ENCODE measurements around the gene CREBZF. TPM values are rescaled to one million over a fixed set of nuclear protein-coding genes. Genes with fewer than 3 reads are reported as not detected.

The CREBZF gene
- total RNA-seq, 1 donor from 2014 or later, result 49.0 TPM

DNA sequence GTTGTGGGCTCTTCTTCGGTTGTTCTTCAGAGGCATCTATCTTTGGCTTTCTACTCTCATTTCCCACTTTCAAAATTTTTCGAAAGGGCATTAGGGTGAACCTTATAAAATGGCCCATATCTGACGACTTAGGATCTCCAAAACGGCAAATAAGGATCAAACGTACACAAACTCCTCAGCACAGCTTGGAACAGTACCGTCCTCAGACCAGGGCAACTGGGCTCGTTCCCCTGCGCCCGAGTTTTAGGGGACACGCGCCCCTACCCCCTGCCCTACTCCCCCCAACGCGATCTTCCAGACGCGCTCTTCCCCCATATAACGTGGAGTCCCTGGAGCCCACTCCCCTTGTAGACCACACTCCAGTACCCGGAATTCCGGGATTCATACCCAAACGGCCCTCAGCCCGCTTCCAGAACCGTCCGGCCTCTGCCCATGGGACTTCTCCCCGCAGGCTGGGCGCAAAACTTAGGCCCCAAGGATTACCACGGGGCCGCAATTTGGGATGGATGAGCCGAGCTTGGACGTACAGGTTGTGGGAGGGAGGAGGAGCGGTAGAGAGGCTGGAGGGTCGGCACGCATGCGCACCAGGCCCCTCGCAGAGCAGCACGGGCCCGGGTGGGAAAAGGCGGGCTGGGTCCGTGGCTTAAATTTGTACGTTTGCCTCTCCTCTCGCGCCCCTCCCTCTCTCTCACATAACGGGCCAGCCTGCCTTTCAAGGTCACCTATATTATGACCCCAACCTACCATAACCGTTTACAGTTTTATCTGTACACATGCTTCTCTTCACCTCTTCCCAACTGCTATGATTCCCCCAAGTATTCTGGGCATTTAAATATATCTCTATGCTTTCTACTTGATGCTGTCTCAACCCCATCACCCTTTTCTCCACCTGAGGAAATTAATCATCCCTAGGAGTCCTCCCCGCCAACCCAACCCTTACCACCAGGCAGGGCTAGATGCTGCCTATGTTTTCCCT is 17.7 kb upstream of the CREBZF start:
- Mint-ChIP-seq H3K27ac (ENCODE audit: unreplicated experiment) (no peak overlapping the region), H3K36me3 (ENCODE audit: low read depth, unreplicated experiment) (no peaks in the 10 kb centered on the region), H3K4me3 (ENCODE audit: unreplicated experiment) (no peak overlapping the region), H3K27me3 (ENCODE audit: unreplicated experiment) (peaks cover 7% of the 10 kb centered on the region), H3K9me3 (ENCODE audit: unreplicated experiment) (no peaks in the 10 kb centered on the region), H3K4me1 (ENCODE audit: unreplicated experiment) (peaks cover 43% of the 10 kb centered on the region)
- DNase-seq (ENCODE audit: low spot score), result no peak
- TF ChIP-seq, protein P1, sequence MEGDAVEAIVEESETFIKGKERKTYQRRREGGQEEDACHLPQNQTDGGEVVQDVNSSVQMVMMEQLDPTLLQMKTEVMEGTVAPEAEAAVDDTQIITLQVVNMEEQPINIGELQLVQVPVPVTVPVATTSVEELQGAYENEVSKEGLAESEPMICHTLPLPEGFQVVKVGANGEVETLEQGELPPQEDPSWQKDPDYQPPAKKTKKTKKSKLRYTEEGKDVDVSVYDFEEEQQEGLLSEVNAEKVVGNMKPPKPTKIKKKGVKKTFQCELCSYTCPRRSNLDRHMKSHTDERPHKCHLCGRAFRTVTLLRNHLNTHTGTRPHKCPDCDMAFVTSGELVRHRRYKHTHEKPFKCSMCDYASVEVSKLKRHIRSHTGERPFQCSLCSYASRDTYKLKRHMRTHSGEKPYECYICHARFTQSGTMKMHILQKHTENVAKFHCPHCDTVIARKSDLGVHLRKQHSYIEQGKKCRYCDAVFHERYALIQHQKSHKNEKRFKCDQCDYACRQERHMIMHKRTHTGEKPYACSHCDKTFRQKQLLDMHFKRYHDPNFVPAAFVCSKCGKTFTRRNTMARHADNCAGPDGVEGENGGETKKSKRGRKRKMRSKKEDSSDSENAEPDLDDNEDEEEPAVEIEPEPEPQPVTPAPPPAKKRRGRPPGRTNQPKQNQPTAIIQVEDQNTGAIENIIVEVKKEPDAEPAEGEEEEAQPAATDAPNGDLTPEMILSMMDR (IDR thresholded peaks at IDR 0.05; ENCODE audit: unreplicated experiment), result no peak

DNA sequence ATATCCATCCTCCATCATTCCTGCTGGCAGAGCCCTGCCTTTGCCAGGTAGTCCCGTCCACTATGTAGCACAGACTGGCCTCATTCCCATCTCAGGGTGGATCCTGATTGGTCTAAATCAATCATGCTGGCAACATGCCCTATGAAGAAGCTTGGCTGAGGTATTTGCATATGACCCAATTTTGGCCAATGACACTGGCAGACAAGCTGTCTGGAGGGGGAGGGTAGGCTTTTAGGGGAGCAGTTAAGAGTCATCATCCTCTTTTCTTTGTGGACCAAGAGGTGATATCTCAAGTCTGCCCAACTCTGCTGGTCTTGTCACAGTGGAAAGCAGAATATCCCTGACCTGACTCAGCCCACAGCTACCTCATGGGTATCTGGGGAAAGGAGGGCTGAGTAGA is 16.0 kb upstream of the CREBZF start:
- Mint-ChIP-seq H3K36me3 (ENCODE audit: low read depth, unreplicated experiment) (no peaks in the 10 kb centered on the region), H3K4me1 (ENCODE audit: unreplicated experiment) (peaks cover 46% of the 10 kb centered on the region), H3K9me3 (ENCODE audit: unreplicated experiment) (no peaks in the 10 kb centered on the region), H3K4me3 (ENCODE audit: unreplicated experiment) (no peak overlapping the region), H3K27me3 (ENCODE audit: unreplicated experiment) (peaks cover 7% of the 10 kb centered on the region), H3K27ac (ENCODE audit: unreplicated experiment) (no peak overlapping the region)
- DNase-seq (ENCODE audit: low spot score), result no peak
- TF ChIP-seq, protein P1 (IDR thresholded peaks at IDR 0.05; ENCODE audit: unreplicated experiment), result no peak

DNA sequence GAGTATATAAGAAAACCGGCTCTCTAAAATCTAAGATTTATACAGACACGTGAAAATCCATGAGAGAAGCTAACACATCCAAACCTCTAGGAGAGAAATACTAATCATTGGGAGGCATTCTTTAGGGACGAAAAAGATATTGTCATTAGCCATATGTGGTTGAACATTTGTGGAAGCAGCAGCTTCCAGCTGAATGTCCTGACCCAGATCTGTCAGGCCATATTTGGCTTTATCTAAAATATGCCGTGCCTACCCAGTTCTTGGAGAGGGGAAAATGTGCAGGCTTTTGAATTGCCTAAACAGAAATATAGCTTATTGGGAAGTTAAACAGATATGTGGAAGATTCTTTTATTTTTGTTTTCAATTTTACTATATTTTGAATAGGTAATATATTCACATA is 14.6 kb upstream of the CREBZF start:
- Mint-ChIP-seq H3K36me3 (ENCODE audit: low read depth, unreplicated experiment) (no peaks in the 10 kb centered on the region), H3K27ac (ENCODE audit: unreplicated experiment) (peak overlapping the region; percentile 88), H3K4me3 (ENCODE audit: unreplicated experiment) (no peak overlapping the region), H3K27me3 (ENCODE audit: unreplicated experiment) (peaks cover 3% of the 10 kb centered on the region), H3K9me3 (ENCODE audit: unreplicated experiment) (no peaks in the 10 kb centered on the region), H3K4me1 (ENCODE audit: unreplicated experiment) (peaks cover 35% of the 10 kb centered on the region)
- TF ChIP-seq, protein P1 (IDR thresholded peaks at IDR 0.05; ENCODE audit: unreplicated experiment), result no peak
- no peak for DNase-seq (ENCODE audit: low spot score)

DNA sequence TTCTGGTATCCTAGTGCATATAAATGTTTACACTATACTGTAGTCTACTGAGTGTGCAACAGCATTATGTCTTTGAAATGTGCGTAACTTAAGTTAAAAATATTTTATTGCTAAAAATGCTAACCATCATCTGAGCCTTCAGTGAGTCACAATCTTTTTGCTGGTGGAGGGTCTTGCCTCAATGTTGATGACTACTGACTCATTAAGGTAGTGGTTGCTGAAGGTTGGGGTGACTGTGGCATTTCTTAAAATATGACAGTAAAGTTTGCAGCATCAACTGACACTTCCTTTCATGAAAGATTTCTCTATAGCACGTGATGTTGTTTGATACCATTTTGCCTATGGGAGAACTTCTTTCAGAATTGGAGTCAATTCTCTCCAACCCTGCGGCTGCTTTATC is 8.5 kb upstream of the CREBZF start:
- DNase-seq (ENCODE audit: low spot score), result no peak
- no peak overlapping the region for H3K4me3 Mint-ChIP-seq (ENCODE audit: unreplicated experiment)
- peaks cover 2% of the 10 kb centered on the region for H3K27me3 Mint-ChIP-seq (ENCODE audit: unreplicated experiment)
- peaks cover 8% of the 10 kb centered on the region for H3K4me1 Mint-ChIP-seq (ENCODE audit: unreplicated experiment)
- no peak overlapping the region for H3K27ac Mint-ChIP-seq (ENCODE audit: unreplicated experiment)
- TF ChIP-seq, protein P1 (IDR thresholded peaks at IDR 0.05; ENCODE audit: unreplicated experiment), result no peak
- no peaks in the 10 kb centered on the region for H3K36me3 Mint-ChIP-seq (ENCODE audit: low read depth, unreplicated experiment)
- H3K9me3 Mint-ChIP-seq (ENCODE audit: unreplicated experiment), result no peaks in the 10 kb centered on the region
